ENCODE results near the gene FGF19. TPM values are rescaled to one million over a fixed set of nuclear protein-coding genes. Genes with fewer than 3 reads are reported as not detected.
A peak's percentile ranks its signal among the peaks of the same experiment; 100 is the strongest.

Gene FGF19
- total and polyA plus RNA-seq, 9 of the 15 experiments (the other 6 are each of a cell fraction or from before 2014, with no cell fraction given) = 0.11 TPM; not detected in 8

- Histone ChIP-seq H3K79me2 (ENCODE audit: control insufficient read depth, insufficient read depth, low read length) (no peaks in the 10 kb centered on the region), H4K20me1 (replicated peaks; ENCODE audit: control insufficient read depth, insufficient read depth, low read length) (no peaks in the 10 kb centered on the region), H3K36me3 (ENCODE audit: control insufficient read depth, insufficient read depth, low read length) (no peaks in the 10 kb centered on the region), H3K9me3 (replicated peaks; ENCODE audit: control insufficient read depth, insufficient read depth, low read depth, low read length) (no peaks in the 10 kb centered on the region), H2AFZ (ENCODE audit: low read depth, low read length) (no peak overlapping the region), H3K27ac (ENCODE audit: extremely low read depth, low read depth, low read length) (no peak overlapping the region), H3K27me3 (ENCODE audit: control insufficient read depth in 2 of 2, insufficient read depth in 2 of 2, low read length in 2 of 2) (peaks cover 28 to 43% of the 10 kb centered on the region in 2 experiments), H3K4me3 (no peak overlapping the region), H3K4me1 (replicated peaks in 1 of 2; ENCODE audit: control insufficient read depth in 2 of 2, insufficient read depth in 2 of 2, low read length in 2 of 2) (peaks cover 2% of the 10 kb centered on the region in 2 experiments; a peak in 3 of 5 replicates), H3K4me2 (ENCODE audit: insufficient read depth, low read length) (no peak overlapping the region), H3K9me1 (ENCODE audit: control insufficient read depth, insufficient read depth, low read length) (no peaks in the 10 kb centered on the region), H3K9ac (ENCODE audit: insufficient read depth in 1 of 2, low read depth in 2 of 2, low read length in 2 of 2) (no peak overlapping the region)
- in situ Hi-C loops (cut with MboI) (no loop called here), intact Hi-C loops (cut with micrococcal nuclease) (no loop called here)
- POLR2A ChIA-PET = interaction anchor here (0.5 kb wide), 1 partner anchor 173 kb away, joined by 3 read pairs; no protein-coding TSS in a partner anchor
- BruUV-seq (replicated peaks) = no TSS peak
- DNase-seq (ENCODE audit: extremely low read depth in 1 of 4, low spot score in 3 of 4) (no peak), FAIRE-seq (no peak), ATAC-seq (no peak)
- 2% methylated on average over 7 of the region's 7 CpGs for WGBS (ENCODE audit: insufficient coverage, low coverage, missing lambda C conversion rate)
- TF ChIP-seq CBFA2T2 (conservative IDR thresholded peaks at IDR 0.05) (0 out of 2 replicates have a peak, but pooled peaks have one; percentile 6), NEUROD1 (IDR thresholded peaks at IDR 0.05; ENCODE audit: borderline replicate concordance, low read depth, low read length, partially characterized antibody) (no peak), CBFA2T3 (IDR thresholded peaks at IDR 0.05) (peak; percentile 22; the same call in 1 of the 2 replicates)
- CTCF ChIA-PET (ENCODE audit: low intra/inter-chr PET ratio) = no interaction called here
These were observed 8.2 kb downstream of the FGF19 start for GRCh38 chr11:69695581-69695980.

DNA sequence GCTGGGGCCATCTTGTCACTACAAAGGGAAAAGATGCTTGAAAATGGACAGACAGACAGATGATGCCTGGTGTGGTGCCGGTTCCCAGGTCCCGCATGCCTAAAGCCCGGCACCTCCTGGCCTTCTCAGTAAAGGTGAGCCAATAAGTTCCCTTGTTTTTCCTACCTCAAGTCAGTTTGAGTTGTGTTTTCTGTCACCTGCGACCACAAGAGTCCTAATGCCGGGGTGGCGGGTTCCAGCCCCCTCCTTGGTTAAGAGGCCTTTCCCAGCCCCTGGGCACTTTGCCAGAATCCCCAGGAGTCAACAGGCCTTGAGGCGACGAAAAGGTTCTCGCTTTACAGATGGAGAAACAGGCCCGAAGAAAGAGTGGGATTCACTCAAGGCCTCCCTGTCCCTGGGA lies 9.0 kb downstream of the FGF19 start:
- TF ChIP-seq KLF6 (CRISPR knock-in tag; IDR thresholded peaks at IDR 0.05; ENCODE audit: borderline replicate concordance) (no peak), NFIC (IDR thresholded peaks at IDR 0.05) (peak; percentile 79)
- ATAC-seq (no peak), DNase-seq (ENCODE audit: extremely low read depth in 1 of 4, low spot score in 3 of 4) (no peak), FAIRE-seq (no peak)
- H3K4me2 ChIP-seq (ENCODE audit: insufficient read depth, low read length) = no peak overlapping the region
- H3K27ac ChIP-seq (ENCODE audit: extremely low read depth, low read depth, low read length) = no peak overlapping the region
- intact Hi-C loops (cut with micrococcal nuclease) (no loop called here), in situ Hi-C loops (cut with MboI) (loop anchor here (5.0 kb wide), 2 partner anchors 103 to 503 kb away; no protein-coding TSS in a partner anchor)
- no peaks in the 10 kb centered on the region for H3K9me3 ChIP-seq (replicated peaks; ENCODE audit: control insufficient read depth, insufficient read depth, low read depth, low read length)
- peaks cover 28 to 43% of the 10 kb centered on the region in 2 experiments for H3K27me3 ChIP-seq (ENCODE audit: control insufficient read depth in 2 of 2, insufficient read depth in 2 of 2, low read length in 2 of 2)
- no peaks in the 10 kb centered on the region for H4K20me1 ChIP-seq (replicated peaks; ENCODE audit: control insufficient read depth, insufficient read depth, low read length)
- H3K79me2 ChIP-seq (ENCODE audit: control insufficient read depth, insufficient read depth, low read length) = no peaks in the 10 kb centered on the region
- H3K4me1 ChIP-seq (replicated peaks in 1 of 2; ENCODE audit: control insufficient read depth in 2 of 2, insufficient read depth in 2 of 2, low read length in 2 of 2) = peaks cover 0 to 3% of the 10 kb centered on the region in 2 experiments; a peak in 3 of 5 replicates
- 16% methylated on average over 10 of the region's 10 CpGs for WGBS (ENCODE audit: insufficient coverage, low coverage, missing lambda C conversion rate)
- BruUV-seq (replicated peaks) = no TSS peak
- no peak overlapping the region for H2AFZ ChIP-seq (ENCODE audit: low read depth, low read length)
- H3K9ac ChIP-seq (ENCODE audit: insufficient read depth in 1 of 2, low read depth in 2 of 2, low read length in 2 of 2) = no peak overlapping the region
- no peaks in the 10 kb centered on the region for H3K9me1 ChIP-seq (ENCODE audit: control insufficient read depth, insufficient read depth, low read length)
- CTCF ChIA-PET (ENCODE audit: low intra/inter-chr PET ratio) = no interaction called here
- no peak overlapping the region for H3K4me3 ChIP-seq
- H3K36me3 ChIP-seq (ENCODE audit: control insufficient read depth, insufficient read depth, low read length) = no peaks in the 10 kb centered on the region
- POLR2A ChIA-PET = no interaction called here
